GM12872 (cell line): ENCODE measurements around the gene WDPCP.

ENCODE experiments used
- CTCF ChIP-seq: IDR thresholded peaks from 3 replicates; pipeline ENCODE4 v1.5.1; 2011; ENCODE audit warnings: low read depth, mild to moderate bottlenecking, low read length, moderate library complexity; ENCODE audit not compliant: insufficient read depth

WDPCP gene

DNA sequence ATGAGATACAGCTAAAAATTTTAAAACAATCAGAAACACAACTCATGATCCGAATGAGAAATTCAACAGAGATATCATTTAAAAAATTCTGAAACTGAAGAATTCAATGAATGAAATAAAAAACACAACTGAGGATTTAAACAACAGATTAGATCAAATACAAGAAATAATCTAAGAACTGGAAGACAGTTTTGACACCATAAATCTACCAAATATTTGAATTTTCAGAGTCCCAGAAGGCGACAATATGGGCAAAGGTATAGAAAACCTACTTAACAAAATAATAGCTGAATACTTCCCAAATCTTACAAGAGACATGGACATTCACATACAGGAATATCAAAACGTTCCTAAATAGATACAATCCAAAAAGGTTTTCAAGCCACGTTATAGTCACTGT, 315.7 kb downstream of the WDPCP start:
- TF ChIP-seq CTCF = no peak

GRCh38 chr2:63270717-63271116, 317.6 kb downstream of the WDPCP start:
- TF ChIP-seq CTCF = no peak

DNA sequence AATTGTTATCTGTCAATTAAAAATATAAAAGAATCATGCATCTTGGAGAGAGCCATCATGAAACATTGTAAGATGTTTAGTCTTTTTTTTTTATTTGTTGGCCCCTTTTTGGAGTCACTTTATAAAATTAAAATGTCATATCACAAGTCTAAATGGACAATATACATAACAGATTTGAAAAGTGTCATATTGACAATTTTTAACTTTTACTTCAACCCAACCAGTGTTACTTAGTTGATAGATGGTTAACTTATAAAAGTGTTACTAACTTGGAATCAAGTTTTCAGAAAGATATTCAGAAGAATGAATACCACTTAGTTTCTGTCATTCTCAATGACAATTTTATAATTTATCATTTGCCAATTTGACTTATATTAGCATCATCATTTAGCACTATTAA, 319.3 kb downstream of the WDPCP start:
- no peak for TF ChIP-seq CTCF

GRCh38 chr2:63261137-63261621, 327.1 kb downstream of the WDPCP start:
- no peak for TF ChIP-seq CTCF

- no peak for TF ChIP-seq CTCF
These were observed 330.8 kb downstream of the WDPCP start for GRCh38 chr2:63257473-63257872.

- no peak for TF ChIP-seq CTCF
These were observed 339.1 kb downstream of the WDPCP start for GRCh38 chr2:63249161-63249560.

DNA sequence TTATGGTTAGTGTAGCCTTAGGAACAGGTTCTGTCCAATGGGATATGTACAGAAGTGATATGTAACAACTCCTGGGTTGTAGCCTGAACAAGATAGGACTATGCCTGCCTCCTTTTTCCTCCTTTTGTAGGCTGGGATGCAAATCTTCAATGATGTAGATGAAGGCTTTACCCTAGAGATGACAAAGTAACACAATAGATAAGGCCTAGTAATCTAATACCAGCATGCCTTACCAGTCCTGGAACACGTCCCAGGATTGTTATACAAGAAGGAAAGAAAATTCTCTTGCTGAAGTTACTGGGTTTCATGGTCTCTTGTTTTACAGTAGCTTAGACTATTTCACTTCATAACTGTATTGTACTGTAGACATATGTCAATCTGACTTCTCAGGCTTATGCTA, 345.5 kb downstream of the WDPCP start:
- TF ChIP-seq CTCF = no peak
